PC-9 (cell line): ENCODE results near the gene DEPP1. TPM values are rescaled to one million over a fixed set of nuclear protein-coding genes. Genes with fewer than 3 reads are reported as not detected.

ENCODE experiments used
- BruUV-seq: library from RNA; stranded (reverse); fragments of 400-500 nt; replicated peaks from 2 replicates; lab custom pipeline; 2021; lab: Mats Ljungman, UMichigan
- CTCF ChIA-PET: fragments of 300-600 bp; sonication (Branson Sonifier 250); formaldehyde crosslinking; loops from one replicate; lab custom pipeline; 2022; ENCODE audit warnings: antibody characterized with exemption; lab: Charles Lee
- POLR2A ChIA-PET: fragments of 300-600 bp; sonication (Branson Sonifier 250); formaldehyde crosslinking; loops from one replicate; lab custom pipeline; 2022; ENCODE audit warnings: antibody characterized with exemption; ENCODE audit not compliant: unreplicated experiment; lab: Charles Lee
- DNase-seq, 2 experiments: peaks; one replicate each; pipeline versions ENCODE4 v3.0.0 to v3.0.0-alpha.2; 2015 to 2022; ENCODE audit warnings: mixed read lengths in 1 of 2
- H2AFZ ChIP-seq: fragments of 200-600 bp; sonication (generic); 2 replicates; pipeline ENCODE4 v1.8.1; 2017; ENCODE audit warnings: antibody characterized with exemption
- H3F3A ChIP-seq: fragments of 200-600 bp; sonication (generic); 2 replicates; pipeline ENCODE4 v1.8.1; 2017; ENCODE audit warnings: antibody characterized with exemption, mild to moderate bottlenecking, low read depth; ENCODE audit not compliant: insufficient read depth
- H3K27ac ChIP-seq: fragments of 200-600 bp; sonication (generic); 2 replicates; pipeline ENCODE4 v1.6.1; 2016; ENCODE audit warnings: mixed run types
- H3K27me3 ChIP-seq: fragments of 200-600 bp; sonication (generic); 2 replicates; pipeline ENCODE4 v1.6.1; 2016; ENCODE audit warnings: low read depth, mixed run types; ENCODE audit not compliant: insufficient read depth
- H3K36me3 ChIP-seq: fragments of 200-600 bp; sonication (generic); 2 replicates; pipeline ENCODE4 v1.6.1; 2016; ENCODE audit warnings: low read depth, mixed run types
- H3K4me1 ChIP-seq: fragments of 200-600 bp; sonication (generic); replicated peaks from 2 replicates; pipeline ENCODE4 v1.6.1; 2016; ENCODE audit warnings: mixed run types; ENCODE audit not compliant: insufficient read depth
- H3K4me2 ChIP-seq: fragments of 200-600 bp; sonication (generic); 2 replicates; pipeline ENCODE4 v1.6.1; 2017; ENCODE audit warnings: mixed run types
- H3K4me3 ChIP-seq: fragments of 200-600 bp; sonication (generic); 2 replicates; pipeline ENCODE4 v1.6.1; 2016; ENCODE audit warnings: mixed run types
- H3K79me2 ChIP-seq: fragments of 200-600 bp; sonication (generic); 2 replicates; pipeline ENCODE4 v1.6.1; 2017; ENCODE audit warnings: low read depth, mixed run types
- H3K9me2 ChIP-seq: fragments of 200-600 bp; sonication (generic); 2 replicates; pipeline ENCODE4 v1.8.1; 2017; ENCODE audit warnings: mild to moderate bottlenecking; ENCODE audit not compliant: insufficient read depth
- H3K9me3 ChIP-seq: fragments of 200-600 bp; sonication (generic); 2 replicates; pipeline ENCODE4 v1.8.1; 2016; ENCODE audit warnings: low read depth; ENCODE audit not compliant: insufficient read depth
- H4K20me1 ChIP-seq: fragments of 200-600 bp; sonication (generic); 2 replicates; pipeline ENCODE4 v1.8.1; 2017; ENCODE audit not compliant: insufficient read depth
- CTCF ChIP-seq: fragments of 200-600 bp; sonication (generic); conservative IDR thresholded peaks from 2 replicates; pipeline ENCODE4 v1.6.1; 2017; ENCODE audit warnings: mixed run types, antibody characterized with exemption, mild to moderate bottlenecking, moderate library complexity
- EZH2 ChIP-seq: fragments of 200-600 bp; sonication (generic); IDR thresholded peaks from 2 replicates; pipeline ENCODE4 v1.8.0; 2017; ENCODE audit warnings: antibody characterized with exemption, low read depth
- intact Hi-C: fragments of 100-400 bp; cut with micrococcal nuclease; formaldehyde crosslinking; loops from one replicate; pipeline ENCODE4 v1.10.0; 2022; ENCODE audit not compliant: unreplicated experiment
- total RNA-seq: library from RNA; stranded (reverse); gene quantifications from 2 replicates; pipeline ENCODE4 v1.2.3, GENCODE V29; 2021

The DEPP1 gene
- total RNA-seq, 1 experiment from 2014 or later: 13.2 TPM

GRCh38 chr10:44974082-44974627 is 4.5 kb downstream of the DEPP1 start:
- H3K4me2 ChIP-seq: peak overlapping the region; percentile 92
- H3F3A ChIP-seq: peaks cover 10% of the 10 kb centered on the region; the same call in 1 of the 2 replicates
- no peaks in the 10 kb centered on the region for H3K9me2 ChIP-seq
- peaks cover 22% of the 10 kb centered on the region for H3K79me2 ChIP-seq
- DNase-seq: no peak
- peaks cover 9% of the 10 kb centered on the region for H4K20me1 ChIP-seq
- ChIA-PET POLR2A (no interaction called here), CTCF (no interaction called here)
- no peaks in the 10 kb centered on the region for H3K36me3 ChIP-seq
- TF ChIP-seq CTCF (no peak), EZH2 (no peak)
- no peaks in the 10 kb centered on the region for H3K27me3 ChIP-seq
- 0 out of 2 replicates have a peak overlapping the region, but pooled peaks have one; percentile 49 for H2AFZ ChIP-seq
- no peaks in the 10 kb centered on the region for H3K9me3 ChIP-seq
- H3K4me1 ChIP-seq: peaks cover 48% of the 10 kb centered on the region
- intact Hi-C loops: loop anchor here (1.0 kb wide), 2 partner anchors 15 to 42 kb away; partner anchors contain the start of gene RASSF4
- H3K27ac ChIP-seq: no peak overlapping the region
- BruUV-seq: no TSS peak
- H3K4me3 ChIP-seq: peak overlapping the region; percentile 54; the same call in 1 of the 2 replicates

GRCh38 chr10:44973323-44974081 is 5.1 kb downstream of the DEPP1 start:
- Histone ChIP-seq H3K4me3 (no peak overlapping the region), H3K27ac (no peak overlapping the region), H3K4me1 (peaks cover 43% of the 10 kb centered on the region), H3K9me2 (no peaks in the 10 kb centered on the region), H3K9me3 (no peaks in the 10 kb centered on the region), H4K20me1 (peaks cover 9% of the 10 kb centered on the region), H3K36me3 (no peaks in the 10 kb centered on the region), H3K79me2 (peaks cover 22% of the 10 kb centered on the region), H3K4me2 (no peak overlapping the region), H3F3A (peaks cover 7% of the 10 kb centered on the region; the same call in 1 of the 2 replicates), H2AFZ (no peak overlapping the region), H3K27me3 (no peaks in the 10 kb centered on the region)
- ChIA-PET CTCF (no interaction called here), POLR2A (interaction anchor here (0.6 kb wide), 1 partner anchor 66 kb away, joined by 4 read pairs; no protein-coding TSS in a partner anchor)
- intact Hi-C loops: loop anchor here (1.0 kb wide), 2 partner anchors 14 to 41 kb away; partner anchors contain the start of gene RASSF4
- TF ChIP-seq CTCF (no peak), EZH2 (no peak)
- no peak for DNase-seq
- no TSS peak for BruUV-seq

GRCh38 chr10:44972874-44973306 is 5.7 kb downstream of the DEPP1 start:
- no peak overlapping the region for H3K4me3 ChIP-seq
- intact Hi-C loops: no loop called here
- H3K4me2 ChIP-seq: no peak overlapping the region
- peaks cover 9% of the 10 kb centered on the region for H4K20me1 ChIP-seq
- no peaks in the 10 kb centered on the region for H3K36me3 ChIP-seq
- no peak overlapping the region for H3K27ac ChIP-seq
- H3K9me2 ChIP-seq: no peaks in the 10 kb centered on the region
- CTCF ChIA-PET: no interaction called here
- no peak for DNase-seq
- no peaks in the 10 kb centered on the region for H3K9me3 ChIP-seq
- BruUV-seq: no TSS peak
- H2AFZ ChIP-seq: no peak overlapping the region
- H3K79me2 ChIP-seq: peaks cover 16% of the 10 kb centered on the region
- POLR2A ChIA-PET: interaction anchor here (0.6 kb wide), 1 partner anchor 65 kb away, joined by 4 read pairs; no protein-coding TSS in a partner anchor
- H3F3A ChIP-seq: peaks cover 7% of the 10 kb centered on the region; the same call in 1 of the 2 replicates
- peaks cover 37% of the 10 kb centered on the region for H3K4me1 ChIP-seq
- no peaks in the 10 kb centered on the region for H3K27me3 ChIP-seq
- no peak for TF ChIP-seq CTCF
